Stimulated activated CD8-positive, alpha-beta memory T cell treated with anti-CD3 and anti-CD28 coated beads, Interleukin-7, amount 100 ng/mL, for 1 hour (primary cell): ENCODE measurements around the gene CAPN11.

Experiments
- DNase-seq, 2 donors: peaks; one replicate each; pipeline ENCODE4 v3.0.0-alpha.2; 2020; ENCODE audit warnings: low read depth in 2 of 2

The CAPN11 gene

DNA sequence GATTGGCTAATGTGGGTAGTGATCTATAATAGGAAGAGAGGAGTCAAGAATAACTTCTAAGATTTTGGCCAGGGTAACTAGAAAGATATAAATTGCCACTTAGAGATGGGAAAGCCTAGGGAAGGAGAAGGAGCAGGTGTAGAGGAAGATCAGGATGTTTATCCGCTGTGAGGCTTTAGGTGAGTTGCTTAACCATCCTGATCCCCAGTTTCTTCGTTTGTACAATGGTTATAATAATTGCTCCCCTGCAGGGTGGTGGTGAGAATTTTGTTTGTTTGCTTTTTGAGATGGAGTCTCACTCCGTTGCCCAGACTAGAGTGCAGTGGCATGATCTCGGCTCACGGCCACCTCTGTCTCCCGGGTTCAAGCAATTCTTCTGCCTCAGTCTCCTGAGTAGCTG, 55.7 kb downstream of the CAPN11 start:
- DNase-seq: no peak

DNA sequence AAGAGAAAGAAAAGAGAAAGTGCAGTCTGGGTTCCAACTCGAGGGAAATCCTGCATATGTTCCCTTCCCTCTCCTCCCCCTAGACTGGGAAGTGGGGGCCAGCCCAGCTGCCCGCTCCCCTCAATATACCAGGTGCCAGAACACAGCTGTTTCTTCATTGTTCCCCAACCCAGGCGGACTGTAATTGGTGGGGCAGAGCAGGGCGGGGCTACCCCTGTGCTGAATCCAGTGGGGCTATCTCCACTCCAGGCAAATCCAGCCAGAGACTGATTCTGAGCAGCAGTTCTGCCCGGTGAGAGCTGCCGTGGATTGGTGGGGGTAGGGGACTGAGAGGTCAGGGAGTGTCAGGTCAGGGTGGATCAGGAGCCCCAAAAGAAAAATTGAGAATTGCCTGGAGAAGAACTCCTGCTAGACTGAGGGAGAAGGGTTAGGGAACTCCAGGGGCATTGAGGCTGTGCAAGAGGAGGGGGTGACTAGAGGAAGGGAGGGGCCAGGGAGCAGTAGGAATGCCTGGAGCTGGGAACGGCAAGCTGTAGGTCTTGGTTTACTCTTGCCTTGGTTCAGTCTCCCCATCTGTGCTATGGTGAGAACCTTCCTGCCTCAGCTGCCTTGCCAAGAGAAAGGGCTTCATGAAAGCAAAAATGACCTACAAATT, 58.2 kb downstream of the CAPN11 start, which contains the start of gene MYMX:
TSS of gene MYMX (plus strand) at position 250 of the 655 bp plus-strand sequence. CDS start 546 bp downstream, outside the sequence.
- DNase-seq: no peak

DNA sequence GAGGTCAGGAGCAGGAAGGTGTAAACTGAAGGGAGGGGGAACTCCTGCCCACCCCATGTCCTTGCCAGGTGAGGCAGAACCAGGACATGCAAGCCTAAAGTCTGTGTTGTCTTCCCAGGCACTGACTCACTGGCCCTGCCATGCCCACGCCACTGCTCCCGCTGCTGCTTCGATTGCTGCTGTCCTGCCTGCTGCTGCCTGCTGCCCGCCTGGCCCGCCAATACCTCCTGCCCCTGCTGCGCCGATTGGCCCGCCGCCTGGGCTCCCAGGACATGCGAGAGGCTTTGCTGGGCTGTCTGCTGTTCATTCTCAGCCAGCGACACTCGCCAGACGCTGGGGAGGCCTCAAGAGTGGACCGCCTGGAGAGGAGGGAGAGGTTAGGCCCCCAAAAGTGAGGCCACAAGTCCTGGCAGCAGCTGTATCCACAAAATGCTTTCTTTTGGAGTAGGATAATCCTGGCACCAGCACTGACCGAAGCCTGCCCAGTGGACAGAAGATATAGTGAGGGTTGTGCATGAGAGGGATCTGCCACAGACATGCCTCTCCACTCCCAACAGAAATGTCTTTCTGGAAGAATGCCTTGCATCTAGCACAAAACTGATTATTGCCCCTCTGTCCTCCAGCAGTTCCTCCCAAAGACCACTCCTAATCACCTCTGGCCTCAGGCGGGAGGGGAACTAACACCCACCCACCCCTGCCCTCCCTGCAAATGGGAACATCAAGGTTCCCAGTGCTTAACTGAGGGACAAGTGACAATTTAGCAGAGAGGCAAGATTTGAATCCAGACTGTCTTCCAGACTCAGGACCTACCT, 58.9 kb downstream of the CAPN11 start:
- no peak for DNase-seq

DNA sequence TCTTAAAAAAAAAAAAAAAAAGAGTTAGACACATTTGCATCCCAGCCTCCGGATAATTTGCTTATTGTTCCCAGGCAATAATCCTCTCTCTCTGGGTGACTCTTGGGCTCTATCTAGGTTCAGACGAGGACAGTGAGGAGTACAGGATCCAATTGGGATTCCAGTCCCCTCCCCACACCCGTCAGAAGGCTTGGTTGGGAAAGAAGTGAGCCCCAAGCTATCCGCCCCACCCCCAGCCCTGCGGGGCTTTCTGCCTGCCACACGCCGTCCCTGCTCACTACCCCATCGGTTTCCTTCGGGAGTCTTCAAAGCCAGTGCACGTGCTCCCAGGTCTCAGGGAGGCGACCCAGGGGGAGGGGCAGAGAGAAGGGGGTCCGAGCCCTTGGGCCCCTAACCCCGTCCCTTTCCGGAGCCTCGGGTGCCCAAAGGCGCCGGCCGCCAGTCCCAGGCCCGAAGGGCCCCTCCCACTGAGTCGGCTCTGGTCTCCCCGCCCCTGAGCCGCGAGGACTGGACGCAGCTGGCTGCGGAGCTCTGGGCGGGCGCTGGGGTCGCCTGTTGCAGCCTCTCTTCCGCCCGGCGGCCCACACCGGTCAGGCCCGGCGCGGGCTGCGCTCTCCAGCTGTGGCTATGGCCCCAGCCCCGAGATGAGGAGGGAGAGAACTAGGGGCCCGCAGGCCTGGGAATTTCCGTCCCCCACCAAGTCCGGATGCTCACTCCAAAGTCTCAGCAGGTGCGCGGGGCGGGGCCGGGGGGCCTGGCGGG, 60.6 kb downstream of the CAPN11 start:
- no peak for DNase-seq

GRCh38 chr6:44219815-44220784, 61.5 kb downstream of the CAPN11 start:
- no peak for DNase-seq

DNA sequence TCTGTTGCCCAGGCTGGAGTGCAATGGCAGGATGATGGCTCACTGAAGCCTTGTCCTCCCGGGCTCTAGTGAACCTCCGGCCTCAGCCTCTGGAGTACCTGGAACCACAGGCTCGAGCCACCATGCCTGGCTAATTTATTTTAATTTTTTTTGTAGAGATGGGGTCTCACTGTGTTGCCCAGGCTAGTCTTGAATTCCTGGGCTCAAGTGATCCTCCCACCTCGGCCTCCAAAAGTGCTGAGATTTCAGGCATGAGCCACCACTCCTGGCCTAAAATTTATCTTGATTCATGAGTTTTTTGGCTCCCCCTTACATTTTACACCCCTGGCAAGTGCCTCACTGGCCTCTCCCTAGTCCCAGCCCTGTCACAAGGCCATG, 62.3 kb downstream of the CAPN11 start:
- no peak for DNase-seq

GRCh38 chr6:44221291-44221960, 62.8 kb downstream of the CAPN11 start:
- DNase-seq: peak; percentile 19 to 52

GRCh38 chr6:44221961-44222335, 63.3 kb downstream of the CAPN11 start:
- DNase-seq: no peak

DNA sequence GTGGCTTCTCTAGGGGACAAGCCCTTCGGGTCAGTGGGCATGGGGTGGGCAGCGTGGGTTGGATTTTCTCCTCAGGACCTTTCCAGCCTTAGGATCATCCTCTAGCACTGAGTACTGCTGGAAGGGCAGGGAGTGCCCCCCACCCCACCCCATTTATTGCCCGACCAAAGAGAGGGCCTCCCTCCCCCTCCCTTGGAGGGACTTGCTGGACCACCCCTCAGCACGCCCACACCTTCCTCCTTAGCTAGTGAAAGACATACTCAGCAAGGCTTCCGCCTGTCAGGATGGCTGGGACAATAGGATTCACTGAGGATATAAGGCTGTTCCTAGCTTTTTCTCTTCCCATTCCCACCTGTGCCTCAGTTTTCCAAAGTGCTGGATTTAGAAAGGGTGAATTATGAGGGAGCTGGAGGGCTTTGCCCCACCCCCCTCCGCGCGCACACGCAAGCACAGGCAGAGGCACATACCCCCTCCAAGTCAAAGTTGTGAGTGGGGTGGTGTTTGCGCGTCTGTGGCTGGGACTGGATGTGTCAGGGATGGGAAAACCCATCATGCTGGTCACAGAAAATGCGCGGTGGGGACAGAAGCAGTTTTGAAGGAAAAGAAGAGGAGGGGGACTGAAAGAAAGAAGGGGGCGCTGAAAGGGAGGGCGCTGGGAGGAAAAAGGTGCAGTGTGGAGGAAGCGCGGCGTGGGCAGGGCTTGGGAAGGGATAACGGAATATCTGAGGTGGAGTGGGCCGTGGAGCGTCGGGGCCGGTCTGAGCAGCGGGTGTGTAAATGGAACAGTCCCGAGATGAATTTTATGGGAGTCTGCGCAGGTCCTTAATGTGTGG, 64.1 kb downstream of the CAPN11 start:
- no peak for DNase-seq

GRCh38 chr6:44223319-44224028, 64.9 kb downstream of the CAPN11 start, which contains the start of gene SLC29A1:
SLC29A1 (plus strand) TSS chr6:44223595; CDS start chr6:44227314, 3,719 bp downstream.
- peak; percentile 59 to 64 for DNase-seq

GRCh38 chr6:44224029-44224964, 65.7 kb downstream of the CAPN11 start:
- DNase-seq: no peak

- no peak for DNase-seq
Measured at GRCh38 chr6:44224965-44225305, 66.3 kb downstream of the CAPN11 start.

GRCh38 chr6:44225579-44226325, 67.1 kb downstream of the CAPN11 start:
- DNase-seq: no peak

DNA sequence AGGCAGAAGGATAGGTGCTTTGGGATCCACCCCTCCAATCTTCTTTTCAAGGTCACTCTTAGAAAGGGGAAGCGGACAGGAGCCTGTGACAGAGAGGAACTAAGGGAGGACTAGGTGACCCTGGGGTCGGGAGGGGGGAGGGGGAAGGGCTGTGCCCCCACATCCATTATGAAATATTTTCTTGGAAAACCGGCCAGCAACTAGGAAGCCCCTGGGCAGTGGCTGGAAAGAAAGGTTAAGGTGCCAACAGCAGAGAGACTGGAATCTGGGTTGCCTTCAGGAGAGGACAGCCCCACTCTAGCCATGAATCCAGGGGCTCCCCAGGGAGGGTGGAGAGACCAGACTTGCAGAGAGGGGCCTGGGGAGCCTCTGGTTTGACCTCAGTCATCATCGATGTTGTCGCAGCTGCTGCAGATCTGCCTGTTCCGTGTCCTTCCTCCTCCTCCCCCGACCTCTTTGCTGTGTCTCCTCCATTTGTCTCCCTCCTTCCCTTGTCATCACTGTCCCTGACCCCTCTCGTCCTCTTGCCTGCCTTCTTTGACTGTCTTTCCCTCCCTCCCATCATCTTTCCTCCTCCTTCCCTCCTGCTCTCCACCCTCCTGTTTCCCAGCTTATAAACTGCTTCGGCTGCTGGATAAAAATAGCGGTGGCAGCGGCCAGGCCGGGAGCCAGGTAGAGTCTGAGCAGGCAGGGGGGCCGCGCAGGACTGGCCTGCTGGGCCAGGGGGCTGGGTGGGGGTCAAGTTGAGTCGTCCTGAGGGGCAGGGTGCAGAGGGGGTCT, 67.9 kb downstream of the CAPN11 start:
- no peak for DNase-seq

GRCh38 chr6:44227148-44227793, 68.7 kb downstream of the CAPN11 start:
- DNase-seq: no peak

DNA sequence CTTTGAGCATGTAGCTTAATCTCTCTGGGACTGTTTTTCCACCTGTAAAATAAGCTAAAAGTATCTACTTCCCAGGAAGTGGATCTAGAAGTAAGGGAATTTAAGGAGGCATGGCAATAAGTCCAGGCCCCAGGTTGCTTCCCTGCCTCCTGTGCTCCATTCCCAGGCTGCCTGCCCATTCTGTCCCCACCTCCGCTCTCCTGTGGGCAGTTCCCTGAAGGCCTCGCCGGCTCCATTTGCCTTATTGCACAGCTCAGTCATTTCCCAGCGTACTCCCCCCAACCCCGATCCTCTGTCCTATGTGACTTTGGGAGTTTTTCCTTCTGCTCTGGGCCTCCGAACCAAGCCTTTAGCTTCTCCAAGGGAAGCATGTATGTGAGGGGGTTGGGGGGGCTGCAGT, 69.4 kb downstream of the CAPN11 start:
- DNase-seq: no peak
